Tibial artery (tissue), 4 donors: ENCODE data around the gene RCSD1.
A peak's percentile ranks its signal among the peaks of the same experiment; 100 is the strongest.

Experiments used
- DNase-seq, 2 donors: peaks; one replicate each; pipeline ENCODE4 v3.0.0-alpha.2; 2019
- H3K27ac ChIP-seq, 2 donors: fragments of 200-600 bp; sonication (generic) in 1 of 2; 1 replicate in 1 of 2; 2 replicates in 1 of 2; pipeline ENCODE4 v1.5.1; 2018 to 2019; ENCODE audit warnings: mild to moderate bottlenecking in 1 of 2
- H3K27me3 ChIP-seq, 2 donors: fragments of 200-600 bp; sonication (generic) in 1 of 2; one replicate each; pipeline versions ENCODE4 v1.5.1 to v1.6.0; 2016 to 2019
- H3K36me3 ChIP-seq, 3 donors: fragments of 200-600 bp; sonication (generic) in 2 of 3; one replicate each; pipeline ENCODE4 v1.5.1; 2016 to 2019; ENCODE audit warnings: mild to moderate bottlenecking in 2 of 3
- H3K4me1 ChIP-seq, 4 donors: fragments of 200-600 bp; sonication (generic) in 2 of 4; 1 replicate in 3 of 4; 2 replicates in 1 of 4; pipeline ENCODE4 v1.5.1; 2016 to 2019
- H3K4me3 ChIP-seq, 2 donors: fragments of 200-600 bp; sonication (generic) in 1 of 2; 1 replicate in 1 of 2; 2 replicates in 1 of 2; pipeline ENCODE4 v1.5.1; 2018 to 2019; ENCODE audit warnings: mild to moderate bottlenecking in 2 of 2
- H3K9me3 ChIP-seq, 3 donors: fragments of 200-600 bp; sonication (generic) in 1 of 3; one replicate each; pipeline ENCODE4 v1.5.1; 2016 to 2019
- intact Hi-C: fragments of 100-400 bp; cut with DNase I; formaldehyde crosslinking; loops from one replicate; pipeline ENCODE4 v1.15.0; 2023; ENCODE audit warnings: low total_unique reads
- TF ChIP-seq, protein P1 (sequence below), 2 experiments: fragments of 200-600 bp in 1 of 2; fragments of 450-650 bp in 1 of 2; IDR thresholded peaks; one replicate each; pipeline ENCODE4 v1.5.1; 2017 to 2019; ENCODE audit warnings: antibody characterized with exemption in 2 of 2, mild to moderate bottlenecking in 1 of 2, moderate library complexity in 1 of 2

The RCSD1 gene

GRCh38 chr1:167681451-167682098 is 51.5 kb downstream of the RCSD1 start:
- no peak overlapping the region for H3K4me3 ChIP-seq
- H3K27ac ChIP-seq, result peak overlapping the region; percentile 4 to 8
- TF ChIP-seq, protein P1, sequence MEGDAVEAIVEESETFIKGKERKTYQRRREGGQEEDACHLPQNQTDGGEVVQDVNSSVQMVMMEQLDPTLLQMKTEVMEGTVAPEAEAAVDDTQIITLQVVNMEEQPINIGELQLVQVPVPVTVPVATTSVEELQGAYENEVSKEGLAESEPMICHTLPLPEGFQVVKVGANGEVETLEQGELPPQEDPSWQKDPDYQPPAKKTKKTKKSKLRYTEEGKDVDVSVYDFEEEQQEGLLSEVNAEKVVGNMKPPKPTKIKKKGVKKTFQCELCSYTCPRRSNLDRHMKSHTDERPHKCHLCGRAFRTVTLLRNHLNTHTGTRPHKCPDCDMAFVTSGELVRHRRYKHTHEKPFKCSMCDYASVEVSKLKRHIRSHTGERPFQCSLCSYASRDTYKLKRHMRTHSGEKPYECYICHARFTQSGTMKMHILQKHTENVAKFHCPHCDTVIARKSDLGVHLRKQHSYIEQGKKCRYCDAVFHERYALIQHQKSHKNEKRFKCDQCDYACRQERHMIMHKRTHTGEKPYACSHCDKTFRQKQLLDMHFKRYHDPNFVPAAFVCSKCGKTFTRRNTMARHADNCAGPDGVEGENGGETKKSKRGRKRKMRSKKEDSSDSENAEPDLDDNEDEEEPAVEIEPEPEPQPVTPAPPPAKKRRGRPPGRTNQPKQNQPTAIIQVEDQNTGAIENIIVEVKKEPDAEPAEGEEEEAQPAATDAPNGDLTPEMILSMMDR (IDR thresholded peaks at IDR 0.05), result no peak
- peaks cover 0 to 52% (median 26%) of the 10 kb centered on the region in 4 donors for H3K4me1 ChIP-seq
- H3K36me3 ChIP-seq, result no peaks in the 10 kb centered on the region
- DNase-seq, result no peak
- intact Hi-C loops, result no loop called here
- no peaks in the 10 kb centered on the region for H3K9me3 ChIP-seq
- no peaks in the 10 kb centered on the region for H3K27me3 ChIP-seq

DNA sequence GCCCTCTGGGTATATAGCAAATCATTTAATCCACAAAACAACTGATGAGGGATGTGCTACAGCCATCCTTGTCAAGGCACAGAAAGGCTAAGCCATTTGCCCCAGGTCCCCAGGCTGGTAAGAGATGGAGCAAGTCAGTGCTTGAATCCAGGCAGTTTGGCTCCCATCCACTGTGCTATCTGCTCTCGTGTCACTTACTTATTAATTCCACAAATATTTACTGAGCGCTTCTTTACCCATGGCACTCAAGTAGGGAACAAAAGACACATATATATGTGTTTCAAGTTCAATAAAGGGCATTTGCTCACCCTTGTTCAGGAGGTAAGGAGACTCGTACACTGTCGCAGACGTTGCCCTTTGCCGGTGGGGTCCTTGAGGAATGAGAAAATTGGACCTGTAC is 53.2 kb downstream of the RCSD1 start:
- no peak overlapping the region for H3K4me3 ChIP-seq
- peak overlapping the region; percentile 52 to 58 for H3K27ac ChIP-seq
- no peaks in the 10 kb centered on the region for H3K27me3 ChIP-seq
- no peaks in the 10 kb centered on the region for H3K36me3 ChIP-seq
- no peaks in the 10 kb centered on the region for H3K9me3 ChIP-seq
- intact Hi-C loops, result no loop called here
- TF ChIP-seq, protein P1 (IDR thresholded peaks at IDR 0.05), result no peak
- no peak for DNase-seq
- peaks cover 0 to 58% (median 28%) of the 10 kb centered on the region in 4 donors for H3K4me1 ChIP-seq

GRCh38 chr1:167683641-167684502 is 53.8 kb downstream of the RCSD1 start:
- no peaks in the 10 kb centered on the region for H3K27me3 ChIP-seq
- peak overlapping the region; percentile 52 to 58 for H3K27ac ChIP-seq
- H3K36me3 ChIP-seq, result no peaks in the 10 kb centered on the region
- TF ChIP-seq, protein P1 (IDR thresholded peaks at IDR 0.05), result no peak
- DNase-seq, result no peak
- intact Hi-C loops, result no loop called here
- H3K4me3 ChIP-seq, result no peak overlapping the region
- no peaks in the 10 kb centered on the region for H3K9me3 ChIP-seq
- H3K4me1 ChIP-seq, result peaks cover 0 to 58% (median 28%) of the 10 kb centered on the region in 4 donors

DNA sequence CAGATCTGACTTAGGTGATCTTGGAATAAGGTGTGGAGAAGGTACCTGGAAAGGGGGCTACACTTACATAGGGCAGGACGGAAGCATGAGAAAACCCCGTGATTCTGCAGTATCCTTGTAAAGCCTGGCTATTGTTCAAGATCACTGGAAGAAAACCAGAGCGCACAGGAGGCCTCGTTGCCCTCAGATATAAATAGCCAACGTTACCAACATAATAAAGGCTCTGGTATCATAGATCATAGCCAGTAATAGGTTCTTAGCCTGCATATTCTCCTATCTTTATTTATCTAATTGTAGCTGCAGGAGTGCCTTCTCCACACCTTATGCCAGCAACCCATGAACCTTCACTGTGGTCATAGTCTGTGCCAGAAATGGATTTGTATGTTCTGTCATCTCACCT is 55.8 kb downstream of the RCSD1 start:
- Histone ChIP-seq H3K36me3 (no peaks in the 10 kb centered on the region), H3K9me3 (no peaks in the 10 kb centered on the region), H3K27ac (peak overlapping the region; percentile 24 to 42), H3K27me3 (no peaks in the 10 kb centered on the region), H3K4me3 (no peak overlapping the region), H3K4me1 (peaks cover 0 to 56% (median 27%) of the 10 kb centered on the region in 4 donors)
- TF ChIP-seq, protein P1 (IDR thresholded peaks at IDR 0.05), result no peak
- intact Hi-C loops, result loop anchor here (2.0 kb wide), 1 partner anchor 85 kb away; no protein-coding TSS in a partner anchor
- no peak for DNase-seq

DNA sequence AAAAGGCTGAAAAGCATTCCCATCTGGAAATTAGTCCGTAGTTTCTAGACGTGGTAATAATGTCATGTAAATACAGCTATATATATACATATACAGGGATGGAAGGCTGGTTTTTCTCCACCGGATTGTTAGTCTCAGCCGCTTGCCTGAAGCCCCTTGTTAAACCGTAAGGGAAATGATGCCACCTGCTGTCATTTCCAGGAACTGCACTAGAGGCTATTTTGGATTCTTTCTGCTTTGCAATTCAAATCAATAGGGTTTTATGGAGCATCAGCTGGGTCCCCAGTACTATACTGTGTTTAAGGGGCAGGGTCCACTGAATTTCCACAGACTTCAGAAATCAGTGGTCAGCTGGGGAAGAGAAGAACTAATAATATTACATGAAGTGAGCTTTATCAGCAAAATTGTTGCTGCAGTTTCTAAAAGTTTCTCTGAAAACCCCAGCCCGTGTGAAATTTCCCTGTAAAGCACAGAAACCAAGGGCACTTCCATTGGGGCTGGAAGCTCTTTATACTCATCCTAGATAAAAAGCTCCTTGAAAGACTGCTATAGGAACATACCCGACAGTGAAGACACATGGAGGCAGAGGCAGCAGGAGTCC is 58.0 kb downstream of the RCSD1 start:
- TF ChIP-seq, protein P1 (IDR thresholded peaks at IDR 0.05), result peak; percentile 87 to 91
- intact Hi-C loops, result loop anchor here (2.0 kb wide), 1 partner anchor 87 kb away; no protein-coding TSS in a partner anchor
- DNase-seq, result peak in 1 of 2 donors; percentile 80
- Histone ChIP-seq H3K27me3 (no peaks in the 10 kb centered on the region), H3K4me1 (peaks cover 0 to 35% (median 21%) of the 10 kb centered on the region in 4 donors), H3K27ac (no peak overlapping the region), H3K4me3 (no peak overlapping the region), H3K36me3 (no peaks in the 10 kb centered on the region), H3K9me3 (no peaks in the 10 kb centered on the region)
